HG02840 (cell line): ENCODE results near the gene TMA7.
"Not testable (repeated sequence)": the region's sequence is repeated elsewhere in the genome, so short reads cannot be mapped to it uniquely, and the experiment has no call there.

Source experiments
- ATAC-seq: cut with Tn5 transposase; IDR thresholded peaks from one replicate; pipeline ENCODE4 v1.9.1; 2021; ENCODE audit warnings: mild to moderate bottlenecking, moderate library complexity, moderate number of reproducible peaks; ENCODE audit not compliant: unreplicated experiment, low FRiP score

TMA7 gene

DNA sequence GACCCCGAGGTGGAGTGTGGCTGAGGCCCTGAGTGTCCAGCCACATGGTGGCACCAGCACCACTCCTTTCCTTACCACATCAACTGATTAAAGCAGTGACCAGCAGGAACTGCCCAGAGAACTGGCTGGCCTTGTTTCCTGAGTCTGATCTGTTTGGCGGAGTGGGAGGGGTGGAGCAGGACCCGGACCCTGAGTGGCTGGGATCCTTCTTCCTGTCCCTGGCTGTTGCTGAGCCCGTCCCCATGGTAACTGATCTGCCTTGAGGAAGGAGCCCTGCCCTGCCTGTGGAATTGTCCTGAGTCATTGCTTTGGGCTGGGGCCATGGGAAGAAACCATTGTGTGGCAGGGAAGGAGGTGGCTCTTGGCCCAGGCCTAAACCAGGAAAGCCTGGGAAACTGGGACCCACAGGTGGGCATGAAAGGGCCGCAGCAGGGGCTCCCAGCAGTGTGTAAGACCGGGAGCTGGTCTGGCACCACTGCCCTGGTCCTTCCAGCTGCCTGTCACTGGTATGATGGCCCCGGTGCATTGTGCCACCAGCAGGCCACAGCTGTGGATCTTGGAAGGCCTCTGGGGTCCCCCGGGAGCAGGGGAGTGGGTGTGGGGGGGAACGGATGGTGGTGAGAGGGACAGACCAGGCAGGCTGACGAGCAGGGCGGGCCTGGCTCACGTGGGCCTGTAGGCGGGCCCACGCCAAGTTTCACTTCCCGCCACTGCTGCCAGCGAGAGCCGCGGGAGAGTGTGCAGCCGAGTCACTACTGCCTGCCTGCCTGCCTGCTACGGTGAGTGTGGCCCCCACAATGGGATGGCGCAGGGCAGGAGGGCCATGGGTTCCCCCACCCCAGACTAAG is 25.7 kb downstream of the TMA7 start:
- peak; percentile 66 for ATAC-seq

GRCh38 chr3:48466386-48467109 is 26.5 kb downstream of the TMA7 start:
- peak; percentile 5 for ATAC-seq

GRCh38 chr3:48467110-48467454 is 27.0 kb downstream of the TMA7 start:
- ATAC-seq: no peak

- no peak for ATAC-seq
These were observed 27.6 kb downstream of the TMA7 start for GRCh38 chr3:48467473-48468267.

GRCh38 chr3:48468329-48468731 is 28.3 kb downstream of the TMA7 start:
- ATAC-seq: no peak

DNA sequence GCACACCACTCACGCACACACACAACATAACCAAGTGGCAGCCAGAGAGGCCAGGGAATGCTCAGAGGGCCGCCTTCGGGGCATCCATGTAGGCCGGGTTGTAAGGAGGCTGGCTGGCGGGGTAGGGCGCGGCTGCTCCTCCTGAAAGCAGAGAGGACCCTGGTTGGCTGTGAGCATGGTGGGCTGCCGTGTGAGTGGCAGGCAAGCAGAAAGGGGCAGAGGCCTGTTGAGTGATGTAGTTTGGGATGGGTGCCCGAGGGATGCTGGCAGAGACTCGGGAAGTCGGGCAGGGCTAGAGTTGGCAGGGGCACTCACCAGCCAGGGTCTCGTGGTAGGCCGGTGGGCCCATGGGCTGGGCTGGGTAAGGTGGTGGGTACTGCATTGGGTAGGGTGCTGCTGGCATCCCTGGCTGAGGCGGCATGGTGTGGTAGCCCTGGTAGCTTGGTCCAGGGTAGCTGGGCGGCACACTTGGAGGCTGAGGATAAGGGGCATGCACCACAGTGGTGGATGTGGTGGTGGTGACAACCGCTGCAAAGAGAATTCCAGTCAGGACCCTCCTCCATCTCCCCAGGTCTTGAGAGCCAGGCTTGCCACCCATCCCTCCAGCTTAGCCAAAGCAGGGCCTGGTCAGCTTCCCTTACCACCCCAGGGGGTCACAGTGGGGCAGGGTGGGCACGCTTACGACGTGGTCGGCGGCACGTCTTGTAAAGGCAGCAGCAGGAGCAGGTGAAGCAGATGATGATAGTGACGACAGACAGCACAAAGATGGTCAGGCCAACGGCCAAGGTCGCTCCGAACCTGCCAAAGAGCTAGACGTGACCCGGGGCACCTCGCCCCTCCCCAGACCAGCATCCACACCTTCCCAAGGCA is 29.2 kb downstream of the TMA7 start:
- ATAC-seq: no peak

DNA sequence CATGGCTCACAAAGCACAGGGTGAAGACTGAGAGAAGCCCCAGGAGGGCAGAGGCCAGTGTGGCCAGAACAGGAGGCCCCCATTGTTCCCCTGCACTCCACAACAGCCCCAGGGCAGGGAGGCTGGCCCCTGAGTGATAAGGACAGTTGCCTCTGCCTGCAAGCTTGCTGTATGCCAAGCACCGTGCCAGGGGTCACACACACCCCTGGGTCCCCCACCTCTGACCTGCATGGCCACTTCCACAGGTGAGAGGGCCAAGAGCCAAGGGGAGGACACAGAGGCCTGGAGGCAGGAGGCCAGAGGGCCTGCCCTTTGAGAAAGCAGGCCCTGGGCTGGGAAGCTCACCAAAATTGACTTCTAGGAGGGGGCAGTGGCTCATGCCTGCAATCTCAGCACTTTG is 30.2 kb downstream of the TMA7 start:
- no peak for ATAC-seq

- no peak for ATAC-seq
These were observed 32.5 kb downstream of the TMA7 start for GRCh38 chr3:48472673-48472922.

- peak; percentile 77 for ATAC-seq
These were observed 33.0 kb downstream of the TMA7 start for GRCh38 chr3:48472923-48473616.

DNA sequence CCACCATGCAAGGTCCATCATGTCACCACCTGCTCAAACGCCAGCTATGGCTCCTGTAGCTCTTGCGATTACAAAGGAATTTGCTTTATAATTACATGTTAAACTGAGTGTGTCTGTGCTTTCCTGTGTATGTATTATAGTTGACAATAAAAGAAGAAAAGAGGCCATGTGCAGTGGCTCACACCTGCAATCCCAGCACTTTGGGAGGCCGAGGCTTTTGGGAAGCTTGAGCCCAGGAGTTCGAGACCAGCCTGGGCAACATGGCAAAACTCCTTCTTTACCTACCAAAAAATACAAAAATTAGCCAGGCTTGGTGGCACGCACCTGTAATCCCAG is 33.5 kb downstream of the TMA7 start:
- ATAC-seq: no peak

DNA sequence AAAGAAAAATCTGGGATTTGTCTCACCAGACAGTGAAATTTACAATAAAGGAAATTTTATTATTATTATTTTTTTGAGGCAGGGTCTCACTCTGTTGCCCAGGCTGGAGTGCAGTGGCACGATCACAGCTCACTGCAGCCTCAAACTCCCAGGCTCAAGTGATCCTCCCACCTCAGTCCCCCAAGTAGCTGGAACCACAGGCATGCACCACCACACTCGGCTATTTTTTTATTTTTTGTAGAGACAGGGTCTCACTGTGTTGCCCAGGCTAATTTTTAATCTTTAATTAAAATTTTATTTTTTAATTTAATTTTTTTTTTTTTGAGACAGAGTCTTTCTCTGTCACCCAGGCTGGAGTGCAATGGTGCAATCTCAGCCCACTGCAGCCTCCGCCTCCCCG is 34.0 kb downstream of the TMA7 start:
- ATAC-seq: not testable (repeated sequence)

- ATAC-seq: no peak
These were observed 34.6 kb downstream of the TMA7 start for GRCh38 chr3:48474619-48475018.

DNA sequence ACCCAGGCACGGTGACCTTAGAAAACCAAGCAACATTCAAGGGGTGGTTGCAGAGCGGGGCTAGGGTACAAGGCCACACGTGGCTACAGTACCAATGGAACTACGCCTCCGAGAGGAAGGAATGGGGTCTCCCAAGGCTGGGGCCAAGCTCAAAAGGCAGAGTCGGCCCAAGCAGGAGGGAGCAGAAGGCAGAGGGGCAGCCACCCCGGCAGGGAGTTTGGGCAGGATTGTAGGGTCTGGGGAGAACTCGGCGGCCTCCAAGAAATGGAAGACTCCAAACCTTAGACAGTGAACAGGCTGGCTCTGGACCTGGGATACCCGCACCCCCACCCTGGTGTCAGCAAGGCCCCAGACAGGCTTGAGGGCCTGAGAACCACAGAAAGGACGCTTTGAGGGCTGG is 35.1 kb downstream of the TMA7 start:
- no peak for ATAC-seq

DNA sequence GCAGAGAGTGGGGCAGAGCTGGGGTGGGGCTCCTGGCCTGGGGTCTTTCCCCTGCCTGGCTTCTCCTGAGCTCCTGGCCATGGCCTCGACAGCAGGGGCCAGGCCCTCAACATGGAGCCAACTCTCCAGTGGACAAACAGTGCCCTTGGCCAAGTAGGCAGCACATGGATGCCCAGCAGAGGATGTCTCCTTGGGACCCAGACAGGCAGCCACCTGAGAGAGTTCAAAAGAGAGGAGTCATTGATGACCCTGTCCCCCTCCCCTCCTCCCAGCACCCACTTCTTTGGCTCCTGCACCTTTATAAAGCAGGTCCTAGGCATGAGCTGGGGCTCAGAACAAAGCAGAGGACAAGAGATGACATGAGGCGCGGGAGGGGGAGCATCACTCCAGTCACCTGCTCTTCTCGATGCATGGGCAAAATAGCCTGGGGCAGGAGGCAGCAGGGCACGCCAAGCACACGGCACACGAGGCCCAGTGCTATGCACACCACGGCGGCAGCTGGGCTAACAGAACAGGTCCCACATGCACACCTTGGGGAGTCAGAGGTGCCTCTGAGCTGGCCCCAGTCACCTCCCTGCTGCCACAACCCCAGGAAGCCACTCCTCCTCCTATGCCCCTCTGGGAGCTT is 36.5 kb downstream of the TMA7 start:
- ATAC-seq: no peak

GRCh38 chr3:48477959-48478520 is 38.0 kb downstream of the TMA7 start:
- no peak for ATAC-seq

GRCh38 chr3:48478626-48479555 is 38.8 kb downstream of the TMA7 start:
- ATAC-seq: no peak

- ATAC-seq: not testable (repeated sequence)
These were observed 40.8 kb downstream of the TMA7 start for GRCh38 chr3:48480891-48481290.

DNA sequence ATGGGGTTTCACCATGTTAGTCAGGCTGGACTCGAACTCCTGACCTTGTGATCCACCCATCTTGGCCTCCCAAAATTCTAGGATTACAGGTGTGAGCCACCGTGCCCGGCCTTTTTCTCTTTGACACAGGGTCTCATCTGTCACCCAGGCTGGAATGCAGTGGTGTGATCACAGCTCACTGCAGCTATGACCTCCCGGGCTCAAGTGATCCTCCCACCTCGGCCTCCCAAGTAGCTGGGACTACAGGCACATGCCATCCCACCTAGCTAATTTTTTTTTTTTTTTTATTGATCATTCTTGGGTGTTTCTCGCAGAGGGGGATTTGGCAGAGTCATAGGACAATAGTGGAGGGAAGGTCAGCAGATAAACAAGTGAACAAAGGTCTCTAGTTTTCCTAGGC is 42.8 kb downstream of the TMA7 start:
- not testable (repeated sequence) for ATAC-seq
